MG63 (cell line): ENCODE data around the gene BEND7. TPM values are rescaled to one million over a fixed set of nuclear protein-coding genes. Genes with fewer than 3 reads are reported as not detected.

Experiments
- DNase-seq: peaks from one replicate; pipeline ENCODE4 v3.0.0-alpha.2; 2020
- H3K27me3 ChIP-seq: fragments of 250-450 bp; sonication (Bioruptor Pico); 2 replicates; pipeline ENCODE4 v1.5.1; 2020; ENCODE audit warnings: mild to moderate bottlenecking, moderate library complexity
- H3K36me3 ChIP-seq: fragments of 250-450 bp; sonication (Bioruptor Pico); 2 replicates; pipeline ENCODE4 v1.5.1; 2020; ENCODE audit warnings: mild to moderate bottlenecking, moderate library complexity
- H3K4me3 ChIP-seq: fragments of 250-450 bp; sonication (Bioruptor Pico); 2 replicates; pipeline ENCODE4 v1.5.1; 2020; ENCODE audit warnings: mild to moderate bottlenecking, moderate library complexity
- H3K9me3 ChIP-seq: fragments of 250-450 bp; sonication (Bioruptor Pico); 2 replicates; pipeline ENCODE4 v1.5.1; 2020; ENCODE audit warnings: mild to moderate bottlenecking, moderate library complexity
- total RNA-seq: library from RNA; depleted of rRNA; stranded (reverse); fragments of >200 nt; shearing (Covaris generic); gene quantifications from 2 replicates; pipeline ENCODE4 v1.2.3, GENCODE V29; 2014; ENCODE audit warnings: low replicate concordance

BEND7 gene
- total RNA-seq, 1 experiment from 2014 or later: 4.5 TPM

- DNase-seq: peak; percentile 27
- Histone ChIP-seq H3K36me3 (peaks cover 11% of the 10 kb centered on the region; the same call in 1 of the 2 replicates), H3K9me3 (no peaks in the 10 kb centered on the region), H3K27me3 (no peaks in the 10 kb centered on the region), H3K4me3 (peak overlapping the region; percentile 58)
These were observed 515 bp downstream of the BEND7 start for GRCh38 chr10:13528123-13528874.

GRCh38 chr10:13527864-13528122, 1.0 kb downstream of the BEND7 start:
- Histone ChIP-seq H3K36me3 (peaks cover 11% of the 10 kb centered on the region; the same call in 1 of the 2 replicates), H3K27me3 (no peaks in the 10 kb centered on the region), H3K9me3 (no peaks in the 10 kb centered on the region), H3K4me3 (peak overlapping the region; percentile 58)
- no peak for DNase-seq

DNA sequence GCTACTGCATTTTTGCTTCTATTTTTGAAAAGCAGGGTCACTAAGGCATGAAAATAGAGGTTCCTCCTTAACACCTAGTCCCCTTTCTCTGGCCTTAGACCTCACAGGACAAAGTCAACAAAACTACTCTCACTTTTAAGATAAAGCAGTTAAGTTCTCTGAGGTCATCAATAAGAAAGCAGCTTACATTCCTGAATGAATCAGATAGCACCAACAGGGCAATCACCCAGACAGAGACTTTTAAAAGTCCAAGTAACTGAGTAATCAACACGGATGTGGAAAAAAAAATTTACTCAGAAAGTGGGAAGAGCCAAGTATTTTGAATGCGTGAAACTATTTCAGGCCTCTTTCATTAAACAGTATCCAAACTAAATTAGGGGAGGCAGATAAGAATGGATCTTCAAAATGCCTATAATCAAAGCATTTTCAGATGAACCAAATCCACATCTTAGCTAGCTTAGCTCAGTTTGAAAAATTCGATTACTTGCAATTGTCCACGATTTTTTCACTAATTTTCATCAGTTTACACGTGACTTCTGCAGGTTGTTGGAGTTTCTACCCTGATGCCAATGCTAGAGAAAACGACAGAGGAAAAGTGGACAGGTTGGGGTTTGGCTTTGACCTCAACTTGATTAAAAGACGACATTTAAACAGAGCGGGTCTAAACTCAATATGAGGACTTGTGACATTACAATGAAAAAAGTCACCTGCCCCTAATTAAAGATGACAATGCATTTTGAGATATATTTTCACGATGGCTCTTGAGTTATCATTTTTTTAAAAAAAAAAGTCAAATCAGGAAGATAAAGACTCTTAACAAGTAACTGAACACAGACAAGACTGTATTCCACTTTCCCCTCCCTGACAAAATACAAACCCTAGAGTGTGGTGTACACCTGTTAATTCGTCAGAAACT, 1.6 kb downstream of the BEND7 start:
- Histone ChIP-seq H3K9me3 (no peaks in the 10 kb centered on the region), H3K36me3 (peaks cover 11% of the 10 kb centered on the region; the same call in 1 of the 2 replicates), H3K4me3 (peak overlapping the region; percentile 58), H3K27me3 (no peaks in the 10 kb centered on the region)
- DNase-seq: peak; percentile 34

DNA sequence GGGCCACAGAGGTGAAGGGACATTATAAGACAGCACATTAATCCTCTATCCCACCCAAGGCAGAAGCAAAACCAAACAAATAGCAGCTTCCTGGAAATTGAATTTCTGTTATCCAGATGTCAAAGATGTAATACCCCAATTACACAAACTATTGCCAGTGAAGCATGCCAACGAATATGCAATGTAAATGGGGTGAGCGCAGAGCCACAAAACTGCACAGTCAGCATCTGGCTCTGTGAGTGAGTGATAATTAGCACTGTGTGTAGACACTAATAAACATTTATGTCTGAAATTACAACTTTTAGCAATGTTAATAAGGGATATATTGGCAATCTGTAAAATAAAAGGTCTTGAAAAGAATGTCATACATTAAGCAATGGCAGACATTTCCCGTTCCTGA, 3.2 kb downstream of the BEND7 start:
- peaks cover 11% of the 10 kb centered on the region; the same call in 1 of the 2 replicates for H3K36me3 ChIP-seq
- H3K4me3 ChIP-seq: no peak overlapping the region
- no peaks in the 10 kb centered on the region for H3K27me3 ChIP-seq

DNA sequence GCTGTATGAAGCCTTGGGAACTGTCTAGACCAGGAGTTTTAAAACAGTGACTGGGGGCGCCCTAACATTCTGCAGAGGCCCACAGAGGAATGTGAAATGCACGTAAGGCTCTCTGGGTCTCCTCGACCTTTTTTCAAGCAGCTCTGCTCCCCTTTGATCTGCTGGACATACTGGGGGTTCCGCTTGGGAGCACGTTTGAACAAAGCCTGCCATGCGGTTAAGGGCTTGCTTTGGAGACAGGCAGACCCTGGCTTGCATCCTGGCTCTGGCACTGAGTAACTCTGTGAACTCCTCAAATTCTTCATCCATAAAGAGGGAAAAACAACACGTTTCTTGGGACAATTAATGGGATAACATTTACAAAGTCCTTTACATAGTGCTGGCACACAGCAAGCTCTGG, 7.8 kb downstream of the BEND7 start:
- no peaks in the 10 kb centered on the region for H3K9me3 ChIP-seq
- H3K36me3 ChIP-seq: peaks cover 11% of the 10 kb centered on the region; the same call in 1 of the 2 replicates
- no peak overlapping the region for H3K4me3 ChIP-seq
- DNase-seq: no peak
- no peaks in the 10 kb centered on the region for H3K27me3 ChIP-seq

More for the DNA sequence above, 3.2 kb downstream of the BEND7 start:
- no peaks in the 10 kb centered on the region for H3K9me3 ChIP-seq
- no peak for DNase-seq

- DNase-seq: no peak
- Histone ChIP-seq H3K9me3 (no peaks in the 10 kb centered on the region), H3K27me3 (no peaks in the 10 kb centered on the region), H3K4me3 (no peak overlapping the region), H3K36me3 (peaks cover 7% of the 10 kb centered on the region; the same call in 1 of the 2 replicates)
These were observed 8.6 kb downstream of the BEND7 start for GRCh38 chr10:13520194-13520593.

DNA sequence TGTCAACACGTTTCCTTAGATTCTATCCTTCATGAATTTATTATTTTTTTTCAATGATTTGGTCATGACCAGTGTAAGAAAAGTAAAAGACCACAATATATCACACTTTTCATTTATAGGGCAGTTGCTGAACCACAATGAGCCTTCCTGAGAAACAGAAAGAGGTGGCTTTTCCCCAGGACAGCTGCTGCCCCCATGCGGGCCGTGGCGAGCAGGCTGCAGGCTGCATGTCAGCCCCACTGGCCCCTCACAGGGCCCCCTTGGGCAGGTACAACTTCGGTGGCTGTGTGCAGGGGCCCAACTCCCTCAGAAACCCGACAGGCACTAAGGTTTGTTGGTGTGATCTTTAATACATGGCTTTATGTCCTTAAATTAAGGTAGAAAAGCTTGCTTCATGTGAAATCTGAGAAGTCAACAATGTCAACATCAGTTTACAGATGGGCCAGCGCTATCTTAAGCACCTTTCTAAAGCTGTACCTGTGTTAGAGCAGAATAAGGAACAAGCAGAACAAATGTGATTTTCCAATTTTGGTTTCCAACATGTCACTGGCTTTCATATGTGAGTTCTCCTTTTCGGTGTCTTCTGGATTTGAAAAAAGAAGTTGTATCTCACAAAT, 10.6 kb downstream of the BEND7 start:
- Histone ChIP-seq H3K9me3 (no peaks in the 10 kb centered on the region), H3K36me3 (no peaks in the 10 kb centered on the region; the same call in 1 of the 2 replicates), H3K4me3 (no peak overlapping the region), H3K27me3 (no peaks in the 10 kb centered on the region)
- DNase-seq: no peak

DNA sequence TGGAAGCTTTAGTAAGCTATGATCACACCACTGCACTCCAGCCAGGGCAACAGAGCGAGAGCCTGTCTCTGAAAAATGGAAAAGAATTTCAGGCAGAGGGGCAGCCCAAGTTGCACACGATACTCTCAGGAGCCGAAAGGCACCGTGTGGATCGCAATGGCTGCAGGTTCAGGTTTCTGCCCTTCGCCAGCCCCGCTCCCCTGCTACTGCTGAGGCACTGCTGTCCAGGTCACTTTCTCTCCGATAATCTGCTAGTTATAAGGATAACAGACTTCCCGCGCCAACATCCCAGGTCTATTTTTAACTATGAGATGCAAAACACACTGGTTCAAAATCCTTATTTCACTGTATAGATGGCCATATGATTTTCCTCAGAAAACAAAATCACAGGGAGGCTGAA, 11.1 kb downstream of the BEND7 start:
- no peaks in the 10 kb centered on the region for H3K27me3 ChIP-seq
- no peaks in the 10 kb centered on the region; the same call in 1 of the 2 replicates for H3K36me3 ChIP-seq
- H3K9me3 ChIP-seq: no peaks in the 10 kb centered on the region
- DNase-seq: no peak
- H3K4me3 ChIP-seq: no peak overlapping the region

- Histone ChIP-seq H3K9me3 (no peaks in the 10 kb centered on the region), H3K36me3 (no peaks in the 10 kb centered on the region; the same call in 1 of the 2 replicates), H3K4me3 (no peak overlapping the region), H3K27me3 (no peaks in the 10 kb centered on the region)
- DNase-seq: no peak
These were observed 12.6 kb downstream of the BEND7 start for GRCh38 chr10:13516176-13516575.

DNA sequence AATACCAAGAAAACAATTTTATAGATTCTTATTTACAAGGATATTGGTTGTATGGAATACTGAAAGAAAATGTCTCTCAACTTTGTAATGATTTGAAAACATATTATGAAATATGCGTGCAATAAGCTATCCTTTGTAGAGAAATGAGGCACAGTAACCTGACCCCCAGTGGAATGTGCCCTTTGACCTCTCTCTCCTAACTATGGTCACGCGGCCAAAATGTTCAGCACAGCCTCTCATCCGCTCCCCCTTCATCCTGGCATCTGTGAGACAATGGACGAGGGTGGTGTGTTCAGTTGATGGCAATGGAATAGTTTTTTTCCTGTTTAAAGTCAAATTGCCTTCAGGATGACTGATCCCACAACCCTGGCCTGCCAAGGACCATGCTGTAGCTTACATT, 13.3 kb downstream of the BEND7 start:
- H3K9me3 ChIP-seq: no peaks in the 10 kb centered on the region
- no peaks in the 10 kb centered on the region for H3K27me3 ChIP-seq
- H3K4me3 ChIP-seq: no peak overlapping the region
- no peak for DNase-seq
- no peaks in the 10 kb centered on the region; the same call in 1 of the 2 replicates for H3K36me3 ChIP-seq

DNA sequence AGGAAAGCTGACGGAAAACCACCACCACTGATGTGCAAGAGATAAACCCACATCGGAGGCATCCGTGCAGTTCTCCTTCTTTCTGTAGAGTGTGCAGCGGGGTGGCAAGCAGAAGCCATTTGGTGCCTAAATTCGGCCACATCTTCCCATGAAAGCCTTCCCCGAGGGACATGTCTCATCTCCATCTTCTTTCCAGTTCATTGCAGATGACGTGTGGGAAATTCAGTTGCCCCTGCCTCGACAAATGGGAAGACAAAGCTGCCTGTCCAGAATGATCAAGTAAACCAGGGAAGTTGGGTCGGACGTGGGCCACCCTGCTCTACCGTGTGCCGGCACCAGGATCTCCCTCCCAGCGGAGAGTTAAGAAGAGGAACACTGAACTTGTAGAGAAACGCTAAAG, 14.5 kb downstream of the BEND7 start:
- Histone ChIP-seq H3K27me3 (no peaks in the 10 kb centered on the region), H3K9me3 (no peaks in the 10 kb centered on the region), H3K36me3 (no peaks in the 10 kb centered on the region; the same call in 1 of the 2 replicates), H3K4me3 (no peak overlapping the region)
- DNase-seq: no peak

DNA sequence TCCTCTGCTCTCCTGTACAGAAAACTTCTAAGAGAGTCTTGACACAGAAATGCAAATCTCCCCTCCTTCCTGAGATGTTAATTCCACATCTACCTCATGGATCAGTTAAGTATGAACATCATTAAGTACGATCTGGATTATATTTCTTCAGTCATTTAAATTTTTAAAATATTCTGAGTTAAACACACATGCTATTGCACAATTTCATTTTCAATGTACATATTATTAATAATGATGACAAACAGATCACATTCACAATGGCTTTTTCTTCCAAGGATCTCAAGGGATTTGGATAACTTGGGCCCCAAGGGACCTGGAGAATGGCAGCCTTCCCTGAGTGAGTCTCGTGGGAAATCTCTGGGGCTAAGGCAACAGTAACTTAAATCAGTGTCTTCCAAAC, 16.2 kb downstream of the BEND7 start:
- H3K9me3 ChIP-seq: no peaks in the 10 kb centered on the region
- H3K27me3 ChIP-seq: no peaks in the 10 kb centered on the region
- H3K4me3 ChIP-seq: no peak overlapping the region
- no peak for DNase-seq
- no peaks in the 10 kb centered on the region; the same call in 1 of the 2 replicates for H3K36me3 ChIP-seq

GRCh38 chr10:13511409-13511808, 17.4 kb downstream of the BEND7 start:
- Histone ChIP-seq H3K4me3 (no peak overlapping the region), H3K9me3 (no peaks in the 10 kb centered on the region), H3K36me3 (no peaks in the 10 kb centered on the region; the same call in 1 of the 2 replicates), H3K27me3 (no peaks in the 10 kb centered on the region)
- no peak for DNase-seq

GRCh38 chr10:13505052-13505680, 23.6 kb downstream of the BEND7 start:
- no peak for DNase-seq
- Histone ChIP-seq H3K4me3 (no peak overlapping the region), H3K36me3 (no peaks in the 10 kb centered on the region), H3K27me3 (no peaks in the 10 kb centered on the region), H3K9me3 (no peaks in the 10 kb centered on the region)

DNA sequence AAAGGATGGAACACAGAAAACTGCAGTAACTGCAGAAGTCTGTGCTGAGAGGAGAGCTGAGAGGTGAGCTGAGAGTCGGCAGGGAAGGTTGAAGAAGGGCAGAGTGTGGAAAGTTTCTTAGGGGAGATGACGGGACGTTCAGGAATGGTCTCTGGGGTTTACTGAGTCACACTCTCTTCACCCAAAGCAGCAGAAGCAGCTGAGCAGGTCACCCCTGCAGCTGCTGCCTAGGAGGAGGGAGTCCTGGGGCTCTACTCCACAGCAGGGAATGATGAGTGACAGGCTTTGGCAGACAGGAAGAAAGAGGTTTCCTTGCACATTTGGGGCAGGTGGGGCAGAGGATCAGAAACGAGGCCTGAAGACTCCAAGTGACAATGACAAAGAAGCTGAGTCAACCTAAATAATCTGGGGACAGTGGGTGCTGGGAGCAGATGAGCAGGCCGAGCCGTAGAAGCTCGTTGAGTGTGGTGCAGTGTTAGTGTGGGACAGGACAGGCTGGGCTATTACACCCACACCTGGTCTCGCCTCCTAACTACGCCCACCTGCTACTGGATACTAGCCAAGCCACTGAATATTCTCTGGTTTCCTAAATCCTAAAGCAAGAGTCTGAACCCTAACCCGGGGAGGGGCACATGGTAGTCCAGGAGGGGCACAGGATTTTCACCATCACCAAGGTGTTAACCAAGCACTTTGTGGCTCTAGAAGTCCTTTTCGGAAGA, 24.9 kb downstream of the BEND7 start:
- no peaks in the 10 kb centered on the region for H3K27me3 ChIP-seq
- no peak for DNase-seq
- no peaks in the 10 kb centered on the region for H3K36me3 ChIP-seq

DNA sequence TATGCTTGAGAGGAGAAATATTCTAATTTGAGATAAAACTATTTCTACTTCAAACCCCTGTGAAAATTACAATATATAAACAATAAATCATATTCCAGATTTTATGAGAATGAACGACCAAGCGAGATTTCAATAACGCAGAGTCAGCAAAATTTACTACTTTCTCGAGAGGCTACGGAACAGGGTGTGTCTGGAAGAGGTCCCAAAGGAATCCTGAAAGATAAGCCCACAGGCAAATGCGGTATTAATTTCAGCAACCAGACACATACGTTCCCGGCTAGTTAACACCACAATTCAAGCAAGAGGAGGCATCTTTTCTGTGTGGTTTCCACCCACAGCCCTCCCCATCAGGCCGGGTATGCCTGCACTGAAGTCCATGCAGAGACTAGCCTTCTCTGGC, 26.4 kb downstream of the BEND7 start:
- H3K27me3 ChIP-seq: no peaks in the 10 kb centered on the region
- no peak overlapping the region for H3K4me3 ChIP-seq
- no peaks in the 10 kb centered on the region for H3K36me3 ChIP-seq
- no peak for DNase-seq
- no peaks in the 10 kb centered on the region for H3K9me3 ChIP-seq

More for the DNA sequence above, 24.9 kb downstream of the BEND7 start:
- Histone ChIP-seq H3K9me3 (no peaks in the 10 kb centered on the region), H3K4me3 (no peak overlapping the region)
